OCI-LY3 (cell line): Measurements from ENCODE around the gene KANSL3.

Experiments
- H2AFZ ChIP-seq: fragments of 200-600, 300-600 bp; shearing (Covaris generic); 2 replicates; pipeline ENCODE4 v1.6.0; 2014; ENCODE audit warnings: antibody characterized with exemption, low read depth, low read length
- H3K27ac ChIP-seq: fragments of 200-600, 300-600 bp; sonication (generic); 2 replicates; pipeline ENCODE4 v1.5.1; 2014; ENCODE audit warnings: mild to moderate bottlenecking, low read length, moderate library complexity, mixed read lengths
- H3K27me3 ChIP-seq: fragments of 200-600, 300-600 bp; sonication (generic); 2 replicates; pipeline ENCODE4 v1.6.1; 2014; ENCODE audit warnings: low read depth, low read length, mixed read lengths
- H3K36me3 ChIP-seq: fragments of 200-600, 300-600 bp; sonication (generic); replicated peaks from 2 replicates; pipeline ENCODE3; 2014; ENCODE audit warnings: low read depth, low read length, mixed read lengths
- H3K4me1 ChIP-seq: fragments of 300-600, 200-600 bp; sonication (generic); 2 replicates; pipeline ENCODE4 v1.6.1; 2014; ENCODE audit warnings: low read length, mixed read lengths
- H3K4me2 ChIP-seq: fragments of 200-600, 300-600 bp; sonication (generic); 2 replicates; pipeline ENCODE4 v1.6.1; 2014; ENCODE audit warnings: low read length, mixed read lengths
- H3K4me3 ChIP-seq: fragments of 300-600, 200-600 bp; sonication (generic); 2 replicates; pipeline ENCODE4 v1.5.1; 2014; ENCODE audit warnings: antibody characterized with exemption, mild to moderate bottlenecking, low read length, moderate library complexity
- H3K79me2 ChIP-seq: fragments of 300-600, 200-600 bp; shearing (Covaris generic); 2 replicates; pipeline ENCODE4 v1.6.1; 2014; ENCODE audit warnings: mild to moderate bottlenecking, low read length, mixed read lengths
- H3K9ac ChIP-seq: fragments of 300-600, 200-600 bp; shearing (Covaris generic); 2 replicates; pipeline ENCODE4 v1.6.0; 2014; ENCODE audit warnings: mild to moderate bottlenecking, low read length, moderate library complexity
- H3K9me3 ChIP-seq: fragments of 200-600, 300-600 bp; shearing (Covaris generic); 2 replicates; pipeline ENCODE4 v1.6.1; 2014; ENCODE audit warnings: low read length, mixed read lengths; ENCODE audit not compliant: insufficient read depth
- H4K20me1 ChIP-seq: fragments of 200-600, 300-600 bp; sonication (generic); 2 replicates; pipeline ENCODE4 v1.6.1; 2016; ENCODE audit warnings: low read length, mixed read lengths; ENCODE audit not compliant: insufficient read depth
- CTCF ChIP-seq: fragments of 200-600, 300-600 bp; sonication (generic); IDR thresholded peaks from 2 replicates; pipeline ENCODE4 v1.5.1; 2014; ENCODE audit warnings: antibody characterized with exemption, low read length, low read depth
- EZH2phosphoT487 ChIP-seq: fragments of 200-600 bp; shearing (Covaris generic); IDR thresholded peaks from 2 replicates; pipeline ENCODE4 v1.6.1; 2018; ENCODE audit warnings: antibody characterized with exemption, mixed run types, low read depth

The KANSL3 gene

GRCh38 chr2:96574364-96574763, 63.7 kb downstream of the KANSL3 start:
- H3K79me2 ChIP-seq: no peaks in the 10 kb centered on the region
- TF ChIP-seq CTCF: no peak
- TF ChIP-seq EZH2phosphoT487: no peak
- no peak overlapping the region for H2AFZ ChIP-seq
- H3K9ac ChIP-seq: no peak overlapping the region
- H3K4me1 ChIP-seq: no peaks in the 10 kb centered on the region
- H3K9me3 ChIP-seq: no peaks in the 10 kb centered on the region
- H3K36me3 ChIP-seq: no peaks in the 10 kb centered on the region
- no peaks in the 10 kb centered on the region for H4K20me1 ChIP-seq
- H3K4me2 ChIP-seq: no peak overlapping the region
- H3K27me3 ChIP-seq: no peaks in the 10 kb centered on the region
- H3K27ac ChIP-seq: no peak overlapping the region
- no peak overlapping the region for H3K4me3 ChIP-seq

DNA sequence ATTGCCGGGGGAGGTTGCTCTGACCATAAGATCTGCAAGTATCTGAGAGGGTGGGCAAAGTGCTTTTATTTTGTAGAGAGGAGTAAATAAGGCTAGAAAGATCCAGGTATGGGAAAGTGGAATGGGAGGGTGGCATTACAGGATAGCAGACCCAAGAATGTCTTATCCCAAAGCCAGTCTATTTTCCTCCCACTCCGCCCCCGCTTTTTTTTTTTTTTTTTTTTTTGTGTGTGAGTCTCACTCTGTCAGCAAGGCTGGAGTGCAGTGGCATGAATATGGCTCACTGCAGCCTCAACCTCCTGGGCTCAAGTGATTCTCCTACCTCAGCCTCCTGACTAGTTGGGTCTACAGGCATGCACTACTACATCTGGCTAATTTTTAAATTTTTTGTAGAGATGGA, 70.0 kb downstream of the KANSL3 start:
- no peak overlapping the region for H3K4me2 ChIP-seq
- no peak overlapping the region for H2AFZ ChIP-seq
- TF ChIP-seq CTCF (no peak), EZH2phosphoT487 (no peak)
- no peak overlapping the region for H3K9ac ChIP-seq
- no peak overlapping the region for H3K4me3 ChIP-seq
- H3K79me2 ChIP-seq: no peaks in the 10 kb centered on the region
- no peaks in the 10 kb centered on the region for H4K20me1 ChIP-seq
- H3K27me3 ChIP-seq: no peaks in the 10 kb centered on the region
- H3K4me1 ChIP-seq: no peaks in the 10 kb centered on the region
- no peak overlapping the region for H3K27ac ChIP-seq
- no peaks in the 10 kb centered on the region for H3K36me3 ChIP-seq
- no peaks in the 10 kb centered on the region for H3K9me3 ChIP-seq

DNA sequence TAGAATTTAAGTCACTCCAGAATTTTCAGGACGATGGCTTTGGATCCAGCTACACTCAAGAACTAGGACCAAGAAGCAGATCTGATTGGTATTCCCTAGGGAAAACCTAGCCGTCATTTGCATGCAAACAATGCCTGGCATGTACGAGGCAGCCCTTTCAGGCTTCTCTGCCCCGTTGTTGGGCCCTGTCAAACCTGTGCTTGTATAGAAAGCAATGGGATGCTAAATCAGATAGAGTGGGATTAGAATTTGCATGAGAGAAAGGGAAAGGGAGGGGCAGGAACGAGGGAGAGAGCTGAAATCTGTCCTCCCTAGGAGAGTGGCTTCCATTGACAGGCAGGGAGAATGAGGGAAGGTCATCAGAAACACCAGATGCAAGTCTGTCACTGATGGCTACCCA, 73.0 kb downstream of the KANSL3 start:
- Histone ChIP-seq H3K27ac (no peak overlapping the region), H2AFZ (no peak overlapping the region), H3K9ac (no peak overlapping the region), H3K4me2 (no peak overlapping the region), H3K36me3 (no peaks in the 10 kb centered on the region), H3K79me2 (no peaks in the 10 kb centered on the region), H4K20me1 (no peaks in the 10 kb centered on the region), H3K4me1 (no peaks in the 10 kb centered on the region), H3K4me3 (no peak overlapping the region), H3K27me3 (no peaks in the 10 kb centered on the region), H3K9me3 (no peaks in the 10 kb centered on the region)
- TF ChIP-seq EZH2phosphoT487: no peak
- no peak for TF ChIP-seq CTCF

DNA sequence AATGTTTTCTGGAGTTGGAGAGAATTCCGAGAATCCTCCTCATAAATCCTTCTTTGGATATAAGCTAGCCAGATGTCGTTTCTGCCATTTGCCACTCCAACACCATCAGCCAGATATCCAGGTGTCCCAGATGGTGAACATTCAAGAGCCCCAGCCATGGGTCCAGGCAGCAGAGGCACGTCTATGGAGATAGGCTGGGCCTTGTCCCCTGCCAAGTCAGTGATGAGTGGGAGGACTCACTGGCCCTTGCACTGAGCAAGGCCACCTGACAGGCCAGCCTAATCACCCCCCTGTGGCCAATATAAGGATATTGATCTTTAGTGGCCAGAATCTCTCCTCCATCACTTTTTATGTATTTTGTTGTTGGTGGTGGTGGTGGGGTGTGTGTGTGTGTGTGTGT, 73.5 kb downstream of the KANSL3 start:
- TF ChIP-seq EZH2phosphoT487: no peak
- no peak for TF ChIP-seq CTCF
- H3K9me3 ChIP-seq: no peaks in the 10 kb centered on the region
- no peak overlapping the region for H3K4me3 ChIP-seq
- no peak overlapping the region for H3K4me2 ChIP-seq
- H4K20me1 ChIP-seq: no peaks in the 10 kb centered on the region
- H2AFZ ChIP-seq: no peak overlapping the region
- no peaks in the 10 kb centered on the region for H3K4me1 ChIP-seq
- no peaks in the 10 kb centered on the region for H3K36me3 ChIP-seq
- H3K27me3 ChIP-seq: no peaks in the 10 kb centered on the region
- no peak overlapping the region for H3K9ac ChIP-seq
- no peaks in the 10 kb centered on the region for H3K79me2 ChIP-seq
- H3K27ac ChIP-seq: no peak overlapping the region
